Neural progenitor cell (in vitro differentiated cells): ENCODE results near the gene NDUFA7. TPM values are rescaled to one million over a fixed set of nuclear protein-coding genes. Genes with fewer than 3 reads are reported as not detected.

Source experiments
- DNase-seq: peaks from one replicate; pipeline ENCODE4 v3.0.0-alpha.2; 2016; ENCODE audit warnings: low spot score
- H2AFZ ChIP-seq: fragments of 200-600 bp; sonication (generic); replicated peaks from 2 replicates; pipeline ENCODE4 v1.6.1; 2016; ENCODE audit warnings: antibody characterized with exemption
- H3F3A ChIP-seq: fragments of 200-600 bp; sonication (generic); 2 replicates; pipeline ENCODE4 v1.6.1; 2016; ENCODE audit warnings: antibody characterized with exemption, low read depth
- H3K27ac ChIP-seq: fragments of 200-600 bp; sonication (generic); 2 replicates; pipeline ENCODE4 v1.5.1; 2016; ENCODE audit warnings: mild to moderate bottlenecking
- H3K27me3 ChIP-seq: fragments of 200-600 bp; sonication (generic); 2 replicates; pipeline ENCODE4 v1.6.1; 2016; ENCODE audit warnings: mild to moderate bottlenecking, moderate library complexity
- H3K36me3 ChIP-seq: fragments of 200-600 bp; sonication (generic); 2 replicates; pipeline ENCODE4 v1.5.1; 2016
- H3K4me1 ChIP-seq: fragments of 200-600 bp; sonication (generic); 2 replicates; pipeline ENCODE4 v1.6.1; 2016; ENCODE audit warnings: mixed run types
- H3K4me2 ChIP-seq: fragments of 200-600 bp; sonication (generic); 2 replicates; pipeline ENCODE4 v1.6.1; 2016
- H3K4me3 ChIP-seq: fragments of 200-600 bp; sonication (generic); 2 replicates; pipeline ENCODE4 v1.5.1; 2016
- H3K79me2 ChIP-seq: fragments of 200-600 bp; sonication (generic); 2 replicates; pipeline ENCODE4 v1.6.1; 2016; ENCODE audit warnings: low read depth
- H3K9ac ChIP-seq: fragments of 200-600 bp; sonication (generic); 2 replicates; pipeline ENCODE4 v1.6.1; 2016
- H3K9me3 ChIP-seq: fragments of 200-600 bp; sonication (generic); 2 replicates; pipeline ENCODE4 v1.5.1; 2016; ENCODE audit warnings: low read depth
- H4K20me1 ChIP-seq: fragments of 200-600 bp; sonication (generic); 2 replicates; pipeline ENCODE4 v1.6.1; 2016; ENCODE audit warnings: low read depth
- H3K27ac Mint-ChIP-seq: 3 replicates; pipeline ENCODE4 v1.8.0; 2021; ENCODE audit warnings: mixed read lengths
- H3K27me3 Mint-ChIP-seq: 2 replicates; pipeline ENCODE4 v1.8.0; 2022; ENCODE audit warnings: low read depth, mild to moderate bottlenecking, inconsistent platforms, moderate library complexity, mixed read lengths; ENCODE audit not compliant: insufficient read depth
- H3K36me3 Mint-ChIP-seq: 3 replicates; pipeline ENCODE4 v1.8.0; 2021; ENCODE audit warnings: mixed read lengths
- H3K4me1 Mint-ChIP-seq: 3 replicates; pipeline ENCODE4 v1.8.0; 2021; ENCODE audit warnings: mixed read lengths
- H3K4me3 Mint-ChIP-seq: 3 replicates; pipeline ENCODE4 v1.8.0; 2021; ENCODE audit warnings: mild to moderate bottlenecking, moderate library complexity, mixed read lengths
- H3K9me3 Mint-ChIP-seq: 3 replicates; pipeline ENCODE4 v1.8.0; 2020; ENCODE audit warnings: mixed read lengths
- CTCF ChIP-seq: fragments of 200-600 bp; sonication (generic); IDR thresholded peaks from 2 replicates; pipeline ENCODE4 v1.5.1; 2017; ENCODE audit warnings: antibody characterized with exemption, mild to moderate bottlenecking
- EZH2 ChIP-seq: fragments of 200-600 bp; sonication (generic); IDR thresholded peaks from 2 replicates; pipeline ENCODE4 v1.6.1; 2017; ENCODE audit warnings: antibody characterized with exemption, mild to moderate bottlenecking, moderate library complexity
- EZH2phosphoT487 ChIP-seq: fragments of 200-600 bp; sonication (generic); IDR thresholded peaks from 2 replicates; pipeline ENCODE4 v1.6.1; 2017; ENCODE audit warnings: antibody characterized with exemption
- total RNA-seq: library from RNA; depleted of rRNA; stranded (reverse); fragments of >200 nt; gene quantifications from 2 replicates; pipeline ENCODE4 v1.2.3, GENCODE V29; 2015; ENCODE audit warnings: low replicate concordance

The NDUFA7 gene
- total RNA-seq, 1 donor from 2014 or later = 21.0 TPM

- H3K9me3 Mint-ChIP-seq = no peaks in the 10 kb centered on the region
- peaks cover 4% of the 10 kb centered on the region for H3K36me3 Mint-ChIP-seq
- no peak for DNase-seq
Measured at GRCh38 chr19:8310342-8311055, 10.7 kb downstream of the NDUFA7 start.

GRCh38 chr19:8308891-8309291, 12.3 kb downstream of the NDUFA7 start:
- peaks cover 21% of the 10 kb centered on the region for H3F3A ChIP-seq
- H3K4me2 ChIP-seq = peak overlapping the region; percentile 95
- no peak for DNase-seq
- H3K27ac ChIP-seq = no peak overlapping the region
- no peaks in the 10 kb centered on the region for H3K36me3 ChIP-seq
- H3K79me2 ChIP-seq = peaks cover 12% of the 10 kb centered on the region
- TF ChIP-seq EZH2phosphoT487 = no peak
- no peak for TF ChIP-seq EZH2
- no peak for TF ChIP-seq CTCF
- H3K36me3 Mint-ChIP-seq = peaks cover 4% of the 10 kb centered on the region
- H3K27me3 Mint-ChIP-seq = peaks cover 12% of the 10 kb centered on the region
- no peaks in the 10 kb centered on the region for H3K9me3 ChIP-seq
- H3K4me1 ChIP-seq = peaks cover 13% of the 10 kb centered on the region
- H3K27me3 ChIP-seq = no peaks in the 10 kb centered on the region
- peaks cover 24% of the 10 kb centered on the region for H3K4me1 Mint-ChIP-seq
- H4K20me1 ChIP-seq = peaks cover 10% of the 10 kb centered on the region
- H3K9me3 Mint-ChIP-seq = no peaks in the 10 kb centered on the region
- H3K9ac ChIP-seq = no peak overlapping the region
- H2AFZ ChIP-seq = no peak overlapping the region
- H3K4me3 ChIP-seq = peak overlapping the region; percentile 57
- H3K27ac Mint-ChIP-seq = no peak overlapping the region
- peak overlapping the region; percentile 92 for H3K4me3 Mint-ChIP-seq

More at GRCh38 chr19:8310342-8311055, 10.7 kb downstream of the NDUFA7 start:
- H3F3A ChIP-seq = peaks cover 18% of the 10 kb centered on the region
- H3K4me1 ChIP-seq = peaks cover 10% of the 10 kb centered on the region
- peaks cover 12% of the 10 kb centered on the region for H3K79me2 ChIP-seq
- H3K36me3 ChIP-seq = no peaks in the 10 kb centered on the region
- H3K4me1 Mint-ChIP-seq = peaks cover 19% of the 10 kb centered on the region
- H3K27ac ChIP-seq = no peak overlapping the region
- H3K27me3 ChIP-seq = no peaks in the 10 kb centered on the region
- H3K4me2 ChIP-seq = no peak overlapping the region
- no peaks in the 10 kb centered on the region for H3K9me3 ChIP-seq
- H3K4me3 Mint-ChIP-seq = no peak overlapping the region
- H3K27ac Mint-ChIP-seq = no peak overlapping the region
- no peak for TF ChIP-seq CTCF
- TF ChIP-seq EZH2 = no peak
- TF ChIP-seq EZH2phosphoT487 = no peak
- no peak overlapping the region for H3K9ac ChIP-seq
- peaks cover 10% of the 10 kb centered on the region for H3K27me3 Mint-ChIP-seq
- H2AFZ ChIP-seq = no peak overlapping the region
- H4K20me1 ChIP-seq = peaks cover 10% of the 10 kb centered on the region
- no peak overlapping the region for H3K4me3 ChIP-seq

GRCh38 chr19:8307965-8308866, 13.0 kb downstream of the NDUFA7 start, which contains the start of gene CD320:
Gene CD320 (minus strand): TSS chr19:8308358. CDS start chr19:8308290, 68 bp downstream.
- no peaks in the 10 kb centered on the region for H3K9me3 Mint-ChIP-seq
- no peak within 1 kb of the TSS for H3K27ac ChIP-seq

More at GRCh38 chr19:8307965-8308866, 13.0 kb downstream of the NDUFA7 start, which contains the start of gene CD320:
- Mint-ChIP-seq H3K27me3 (peaks cover 12% of the 10 kb centered on the region), H3K36me3 (peaks cover 2% of the 10 kb centered on the region), H3K4me3 (peak within 1 kb of the TSS; percentile 92), H3K4me1 (peaks cover 24% of the 10 kb centered on the region), H3K27ac (peak within 1 kb of the TSS; percentile 54)
- Histone ChIP-seq H4K20me1 (peaks cover 10% of the 10 kb centered on the region), H3K4me3 (peak within 1 kb of the TSS; percentile 57), H3K9me3 (no peaks in the 10 kb centered on the region), H3K4me2 (peak within 1 kb of the TSS; percentile 95), H3K27me3 (no peaks in the 10 kb centered on the region), H2AFZ (peak within 1 kb of the TSS; percentile 2), H3K36me3 (no peaks in the 10 kb centered on the region), H3K4me1 (peaks cover 13% of the 10 kb centered on the region), H3K79me2 (peaks cover 12% of the 10 kb centered on the region), H3K9ac (no peak within 1 kb of the TSS), H3F3A (peaks cover 21% of the 10 kb centered on the region)
- TF ChIP-seq CTCF (no peak), EZH2 (no peak), EZH2phosphoT487 (no peak)
- DNase-seq = peak; percentile 95
